NCI-H2196 treated with DMSO at 0.1 percent for 48 hours (cell line): ENCODE data around the gene EIF4A3.
A peak's percentile ranks its signal among the peaks of the same experiment; 100 is the strongest.

Source experiments
- DNase-seq: peaks from one replicate; lab custom pipeline; 2025; ENCODE audit not compliant: unreplicated experiment; lab: John Stamatoyannopoulos, UW

Gene EIF4A3

DNA sequence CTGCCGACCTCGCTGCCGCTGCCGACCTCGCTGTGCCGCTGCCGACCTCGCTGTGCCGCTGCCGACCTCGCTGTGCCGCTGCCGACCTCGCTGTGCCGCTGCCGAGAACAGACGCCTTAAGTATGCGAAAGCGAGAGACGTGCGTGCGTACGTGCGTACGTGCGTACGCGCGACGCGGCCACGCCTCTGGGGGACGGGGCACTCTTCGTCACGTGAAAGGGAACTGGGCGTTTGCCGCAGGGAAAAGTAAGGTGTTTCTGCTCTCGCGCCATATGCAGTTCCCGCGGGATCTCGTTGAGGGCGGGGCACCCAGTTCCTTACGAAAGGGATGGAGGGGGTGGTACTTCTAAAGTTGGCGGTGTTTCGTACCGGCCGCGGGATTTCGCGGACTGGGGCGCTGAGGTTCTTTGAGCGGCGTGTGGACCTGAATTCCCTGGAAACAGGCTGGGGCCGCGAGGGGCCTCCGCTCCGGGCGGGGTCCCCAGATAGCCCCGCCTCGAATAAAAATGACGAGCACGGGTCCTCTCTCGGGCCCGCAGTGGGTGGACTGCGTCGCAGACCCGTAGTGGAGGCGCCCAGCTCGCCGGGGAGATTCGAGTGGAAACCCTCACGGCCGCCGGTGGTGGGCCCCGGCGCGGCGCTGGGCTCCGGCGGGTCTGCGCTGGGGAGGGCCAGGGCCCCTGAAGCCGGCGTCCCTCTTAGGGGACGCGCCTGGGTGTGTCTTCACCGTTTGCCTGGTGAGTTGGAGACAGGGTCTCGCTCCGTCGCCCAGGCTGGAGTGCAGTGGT lies at the start of gene EIF4A3:
EIF4A3 (minus strand) TSS at position 94 of the 788 bp plus-strand sequence. CDS start 167 bp downstream, outside the sequence.
- peak; percentile 99 for DNase-seq

GRCh38 chr17:80196652-80197051 lies 49.7 kb upstream of the EIF4A3 start:
- DNase-seq: no peak

GRCh38 chr17:80195671-80196529 lies 49.0 kb upstream of the EIF4A3 start:
- no peak for DNase-seq

DNA sequence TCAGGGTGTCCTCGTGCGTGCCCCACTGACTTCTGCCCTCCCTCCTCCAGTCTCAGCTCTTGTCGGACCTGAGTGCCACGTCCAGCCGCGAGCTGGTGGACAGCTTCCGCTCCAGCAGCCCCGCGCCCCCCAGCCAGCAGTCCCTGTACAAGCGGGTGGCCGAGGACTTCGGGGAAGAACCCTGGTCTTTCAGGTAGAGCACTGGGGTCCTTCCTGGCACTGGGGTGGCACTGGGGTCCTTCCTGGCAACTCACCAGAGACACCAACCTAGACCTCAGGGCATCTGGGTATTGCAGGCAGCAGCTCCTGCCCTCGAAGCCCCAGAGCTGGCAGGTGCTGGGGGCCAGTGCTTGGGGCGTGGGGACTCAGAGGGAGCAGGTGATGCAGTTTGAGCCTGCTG lies 48.2 kb upstream of the EIF4A3 start:
- DNase-seq: no peak

- DNase-seq: no peak
These were observed 45.1 kb upstream of the EIF4A3 start for GRCh38 chr17:80191865-80192661.

DNA sequence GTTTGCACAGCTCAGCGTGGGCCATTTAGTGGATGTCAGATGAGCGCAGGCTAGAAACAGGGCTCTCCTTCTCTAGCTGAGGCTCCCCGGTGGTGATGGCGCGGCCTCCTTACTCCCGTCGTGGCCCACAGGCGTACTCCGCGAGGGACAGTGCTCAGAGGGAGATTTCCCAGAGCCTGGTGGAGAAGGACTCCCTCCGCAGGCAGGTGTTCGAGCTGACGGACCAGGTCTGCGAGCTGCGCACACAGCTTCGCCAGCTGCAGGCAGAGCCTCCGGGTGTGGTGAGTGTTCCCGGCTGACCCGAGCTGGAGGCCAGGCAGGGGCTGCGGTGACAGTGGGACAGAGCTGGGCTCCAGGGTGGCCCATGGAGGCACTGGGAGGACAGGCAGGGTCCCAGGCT lies 44.3 kb upstream of the EIF4A3 start:
- no peak for DNase-seq

- DNase-seq: no peak
These were observed 43.8 kb upstream of the EIF4A3 start for GRCh38 chr17:80190716-80191115.

DNA sequence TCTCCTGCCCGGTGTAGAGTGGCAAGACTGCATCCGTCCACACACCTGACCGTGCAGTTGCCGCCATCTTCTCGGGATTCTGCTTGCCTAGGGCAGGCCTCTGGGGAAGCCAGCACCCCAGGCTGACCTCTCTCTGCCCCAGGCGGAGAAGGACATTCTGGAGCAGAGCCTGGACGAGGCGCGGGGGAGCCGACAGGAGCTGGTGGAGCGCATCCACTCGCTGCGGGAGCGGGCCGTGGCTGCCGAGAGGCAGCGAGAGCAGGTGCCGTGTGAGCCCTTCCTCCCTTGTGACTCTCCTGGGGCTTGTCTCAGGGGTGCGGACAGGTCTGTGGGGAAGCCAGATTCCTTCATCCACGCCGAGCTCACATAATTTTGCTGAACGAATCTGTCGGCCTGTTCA lies 42.7 kb upstream of the EIF4A3 start:
- DNase-seq: no peak

GRCh38 chr17:80187515-80187941 lies 40.6 kb upstream of the EIF4A3 start:
- DNase-seq: no peak

DNA sequence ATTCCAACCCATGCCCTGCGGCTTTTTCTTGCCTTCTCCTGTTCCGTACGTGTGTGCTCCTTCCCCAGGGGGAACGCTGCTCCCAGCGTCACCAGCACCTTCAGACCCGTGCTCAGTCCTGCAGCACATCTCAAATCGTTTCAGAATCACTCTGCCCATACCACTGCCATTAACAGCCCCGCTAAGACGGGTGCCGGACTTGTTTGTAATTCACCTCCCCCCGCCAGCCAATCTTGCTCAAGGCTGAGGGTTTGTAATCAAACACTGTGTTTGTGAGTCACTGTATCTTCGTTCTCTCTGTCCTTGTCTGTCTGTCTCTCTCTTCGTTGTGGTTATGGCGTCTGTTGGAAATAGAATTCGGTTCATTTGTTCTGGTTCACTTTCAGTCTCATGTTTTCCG lies 40.2 kb upstream of the EIF4A3 start:
- DNase-seq: no peak

- no peak for DNase-seq
These were observed 39.0 kb upstream of the EIF4A3 start for GRCh38 chr17:80185968-80186367.

GRCh38 chr17:80184423-80184714 lies 37.4 kb upstream of the EIF4A3 start:
- no peak for DNase-seq

- no peak for DNase-seq
These were observed 36.9 kb upstream of the EIF4A3 start for GRCh38 chr17:80183581-80184422.

- no peak for DNase-seq
These were observed 35.9 kb upstream of the EIF4A3 start for GRCh38 chr17:80182845-80183223.

- no peak for DNase-seq
These were observed 35.4 kb upstream of the EIF4A3 start for GRCh38 chr17:80182118-80182844.

- no peak for DNase-seq
These were observed 34.5 kb upstream of the EIF4A3 start for GRCh38 chr17:80181431-80181830.

- no peak for DNase-seq
These were observed 33.3 kb upstream of the EIF4A3 start for GRCh38 chr17:80180192-80180591.

GRCh38 chr17:80177986-80178595 lies 31.2 kb upstream of the EIF4A3 start:
- no peak for DNase-seq

DNA sequence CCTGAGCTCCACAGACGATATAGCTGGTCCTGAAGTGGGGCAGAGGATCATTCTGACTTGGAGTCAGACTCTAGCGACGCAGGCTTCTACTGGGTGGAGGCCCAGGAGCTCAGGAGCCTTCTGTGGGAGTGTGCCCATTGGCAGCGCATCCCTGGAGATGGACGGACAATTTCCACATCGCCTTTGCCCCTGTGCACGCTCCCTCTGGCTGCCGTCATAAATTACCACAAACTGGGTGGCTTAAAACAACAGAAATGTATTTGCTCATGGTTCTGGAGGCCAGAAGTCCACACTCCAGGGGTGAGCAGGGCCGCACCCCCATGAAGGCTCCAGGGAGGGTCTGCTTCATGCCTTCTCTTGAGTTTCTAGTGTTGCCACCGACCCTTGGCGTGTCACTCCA lies 29.8 kb upstream of the EIF4A3 start:
- DNase-seq: no peak

DNA sequence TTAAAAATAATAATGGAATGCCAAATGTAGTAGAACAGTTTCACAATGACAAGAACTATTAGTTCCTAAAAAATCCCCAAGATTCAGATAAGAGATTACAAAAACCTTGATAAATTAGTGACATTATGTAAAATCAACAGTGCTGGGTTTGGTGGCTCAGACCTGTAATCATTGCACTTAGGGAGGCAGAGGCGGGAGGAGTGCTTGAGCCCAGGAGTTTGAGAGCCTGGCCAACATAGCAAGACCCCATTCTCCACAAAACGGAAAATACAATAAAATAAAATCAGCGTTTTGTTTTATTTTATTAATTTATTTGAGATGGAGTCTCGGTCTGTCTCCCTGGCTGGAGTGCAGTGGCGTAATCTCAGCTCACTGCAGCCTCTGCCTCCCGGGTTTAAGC lies 27.0 kb upstream of the EIF4A3 start:
- no peak for DNase-seq
